ENCODE measurements around the gene MARCKS. TPM values are rescaled to one million over a fixed set of nuclear protein-coding genes. Genes with fewer than 3 reads are reported as not detected.

Gene MARCKS
- polyA plus RNA-seq, 2 of the 4 experiments (the other 2 are of a cell fraction) = 21.2 to 39.4 TPM

GRCh38 chr6:113903666-113904330 is 46.7 kb downstream of the MARCKS start:
- ATAC-seq (no peak), FAIRE-seq (no peak), DNase-seq (ENCODE audit: low read depth in 1 of 2, low spot score in 1 of 2) (no peak)
- 62% methylated on average over 9 of the region's 9 CpGs for WGBS (ENCODE audit: missing lambda C conversion rate)
- H3K4me1 ChIP-seq = no peaks in the 10 kb centered on the region
- no peak overlapping the region for H3K4me3 ChIP-seq
- ChIA-PET CTCF (interaction anchor here (0.6 kb wide), 2 partner anchors 171 to 293 kb away, joined by 3 read pairs; no protein-coding TSS in a partner anchor), POLR2A (no interaction called here)
- TF ChIP-seq FOXS1 (CRISPR knock-in tag; IDR thresholded peaks at IDR 0.05) (no peak), REST (IDR thresholded peaks at IDR 0.05) (no peak), BCL3 (IDR thresholded peaks at IDR 0.05) (no peak), NR3C1 (IDR thresholded peaks at IDR 0.05) (no peak), JUN (IDR thresholded peaks at IDR 0.05) (no peak), ATOH8 (CRISPR knock-in tag; IDR thresholded peaks at IDR 0.05; ENCODE audit: low read depth) (no peak), CHD2 (IDR thresholded peaks at IDR 0.05; ENCODE audit: low read length, partially characterized antibody) (no peak), CTCF (IDR thresholded peaks at IDR 0.05) (no peak), RFX5 (IDR thresholded peaks at IDR 0.05) (no peak), RARB (CRISPR knock-in tag; IDR thresholded peaks at IDR 0.05) (no peak)
- H3K4me2 ChIP-seq = no peak overlapping the region
- H3K9me3 ChIP-seq = no peaks in the 10 kb centered on the region
- H3K27ac ChIP-seq = no peak overlapping the region

- no peak for DNase-seq (ENCODE audit: low read depth in 1 of 2, low spot score in 1 of 2)
These were observed 50.1 kb downstream of the MARCKS start for GRCh38 chr6:113907102-113907815.

GRCh38 chr6:113908801-113909200 is 51.7 kb downstream of the MARCKS start:
- ChIA-PET POLR2A (no interaction called here), CTCF (interaction anchor here (0.7 to 3.0 kb wide), 16 partner anchors 8 to 1729 kb away, joined by 3 to 13 read pairs (median 4); no protein-coding TSS in a partner anchor)
- DNase-seq (ENCODE audit: low read depth in 1 of 2, low spot score in 1 of 2) (no peak), ATAC-seq (no peak), FAIRE-seq (no peak)
- Histone ChIP-seq H3K27ac (no peak overlapping the region), H3K4me3 (no peak overlapping the region), H3K4me2 (peak overlapping the region; percentile 51), H3K9me3 (no peaks in the 10 kb centered on the region), H3K4me1 (no peaks in the 10 kb centered on the region)
- 35% methylated on average over 3 of the region's 3 CpGs for WGBS (ENCODE audit: missing lambda C conversion rate)
- TF ChIP-seq ZFP36 (IDR thresholded peaks at IDR 0.05; ENCODE audit: borderline replicate concordance, partially characterized antibody) (no peak), POLR2A (IDR thresholded peaks at IDR 0.05; ENCODE audit: low read length) (no peak), FOSB (CRISPR knock-in tag; IDR thresholded peaks at IDR 0.05) (no peak), JUNB (IDR thresholded peaks at IDR 0.05) (no peak), ZSCAN20 (CRISPR knock-in tag; IDR thresholded peaks at IDR 0.05) (no peak), RNF2 (IDR thresholded peaks at IDR 0.05; ENCODE audit: borderline replicate concordance, low read depth) (no peak), BHLHE40 (IDR thresholded peaks at IDR 0.05; ENCODE audit: low read depth, low read length) (no peak), ZC3H11A (IDR thresholded peaks at IDR 0.05) (no peak), KDM5A (IDR thresholded peaks at IDR 0.05) (no peak), FOSL2 (IDR thresholded peaks at IDR 0.05) (no peak), FOSL2 (CRISPR knock-in tag; IDR thresholded peaks at IDR 0.05) (no peak)

More at GRCh38 chr6:113907102-113907815, 50.1 kb downstream of the MARCKS start:
- no peak overlapping the region for H3K4me2 ChIP-seq
- H3K4me1 ChIP-seq = no peaks in the 10 kb centered on the region
- no peak for ATAC-seq
- WGBS (ENCODE audit: missing lambda C conversion rate) = 58% methylated on average over 5 of the region's 6 CpGs
- FAIRE-seq = no peak
- TF ChIP-seq ZFP36 (IDR thresholded peaks at IDR 0.05; ENCODE audit: borderline replicate concordance, partially characterized antibody) = no peak
- H3K9me3 ChIP-seq = no peaks in the 10 kb centered on the region
- H3K27ac ChIP-seq = no peak overlapping the region
- CTCF ChIA-PET = interaction anchor here (0.6 to 3.0 kb wide), 11 partner anchors 7 to 1732 kb away, joined by 3 to 13 read pairs (median 3); no protein-coding TSS in a partner anchor
- H3K4me3 ChIP-seq = no peak overlapping the region
- POLR2A ChIA-PET = no interaction called here

All from A549 (cell line).